NT2/D1 (cell line): ENCODE measurements around the gene ETV4.
"Not testable (repeated sequence)": the region's sequence is repeated elsewhere in the genome, so short reads cannot be mapped to it uniquely, and the experiment has no call there.

ENCODE experiments used
- SUZ12 ChIP-seq: IDR thresholded peaks from 2 replicates; pipeline ENCODE4 v1.6.1; 2011; ENCODE audit not compliant: insufficient read length, insufficient read depth; ENCODE audit errors: extremely low read depth
- YY1 ChIP-seq: IDR thresholded peaks from 2 replicates; pipeline ENCODE4 v1.6.1; 2011; ENCODE audit not compliant: insufficient read length, insufficient read depth
- ZNF274 ChIP-seq: IDR thresholded peaks from 2 replicates; pipeline ENCODE4 v1.6.1; 2011; ENCODE audit warnings: mild to moderate bottlenecking, low read depth, low read length

DNA sequence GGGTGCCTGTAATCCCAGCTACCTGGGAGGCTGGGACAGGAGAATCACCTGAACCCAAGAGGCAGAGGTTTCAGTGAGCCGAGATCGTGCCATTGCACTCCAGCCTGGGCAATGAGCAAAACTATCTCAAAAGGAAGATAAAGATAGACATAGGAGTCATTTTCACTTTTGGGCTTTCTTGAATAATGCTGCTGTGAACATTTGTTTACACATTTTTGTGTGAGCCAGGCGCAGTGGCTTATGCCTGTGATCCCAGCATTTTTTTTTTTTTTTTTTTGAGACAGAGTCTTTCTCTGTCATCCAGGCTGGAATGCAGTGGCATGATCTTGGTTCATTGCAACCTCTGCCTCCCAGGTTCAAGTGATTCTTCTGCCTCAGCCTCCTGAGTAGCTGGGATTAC is 34.9 kb downstream of the ETV4 start:
- not testable (repeated sequence) for TF ChIP-seq YY1, SUZ12, ZNF274
